ENCODE measurements around the gene EFHD2. TPM values are rescaled to one million over a fixed set of nuclear protein-coding genes. Genes with fewer than 3 reads are reported as not detected.
"Not testable (repeated sequence)": the region's sequence is repeated elsewhere in the genome, so short reads cannot be mapped to it uniquely, and the experiment has no call there.

EFHD2 gene
- total and polyA plus RNA-seq, 2 of the 8 experiments (the other 6 are each of a cell fraction or from before 2014, with no cell fraction given): 24.4 to 25.1 TPM

DNA sequence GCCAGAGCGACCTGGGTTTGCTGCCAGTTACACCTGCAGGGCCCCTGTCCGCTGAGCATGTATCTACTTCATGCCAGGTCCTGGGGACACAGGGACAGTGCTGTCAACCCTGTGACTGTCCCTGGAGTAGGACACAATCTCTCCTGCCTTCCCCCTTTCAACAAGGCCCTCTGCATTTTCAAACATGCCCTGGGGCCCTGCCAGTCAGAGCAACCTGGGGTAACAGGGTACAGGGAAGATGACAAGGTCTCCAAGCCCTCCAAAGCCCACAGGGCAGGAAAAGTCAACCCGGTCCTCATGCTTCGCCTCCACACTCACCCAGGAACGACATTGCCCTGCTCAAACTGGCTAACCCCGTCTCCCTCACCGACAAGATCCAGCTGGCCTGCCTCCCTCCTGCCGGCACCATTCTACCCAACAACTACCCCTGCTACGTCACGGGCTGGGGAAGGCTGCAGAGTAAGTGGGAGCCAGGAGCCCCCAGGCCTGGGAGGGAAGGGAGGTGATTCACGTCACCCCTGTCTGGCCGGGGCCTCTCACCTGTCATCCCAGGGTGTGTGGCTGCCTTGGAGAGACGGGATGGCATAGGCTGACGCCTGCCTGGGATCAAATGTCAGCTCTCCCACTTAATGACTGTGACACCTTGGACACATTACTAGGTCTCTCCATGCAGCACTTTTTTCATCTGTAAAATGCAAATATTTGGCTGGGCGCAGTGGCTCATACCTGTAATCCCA, 53.5 kb downstream of the EFHD2 start:
- H3K79me2 ChIP-seq (ENCODE audit: control insufficient read depth in 1 of 2, insufficient read depth in 2 of 2, low read length in 2 of 2); H2AK5ac ChIP-seq (ENCODE audit: low read depth, low read length); FAIRE-seq; H2BK120ac ChIP-seq (replicated peaks; ENCODE audit: low read depth, low read length); DNase-seq (ENCODE audit: low read depth in 1 of 2, low spot score in 2 of 2); H2BK12ac ChIP-seq (ENCODE audit: low read depth, low read length); H3K9ac ChIP-seq (replicated peaks in 1 of 4; ENCODE audit: extremely low read depth in 1 of 4, low read depth in 3 of 4, low read length in 3 of 4); H3K4me2 ChIP-seq (ENCODE audit: insufficient read depth in 1 of 2, low read depth in 2 of 2, low read length in 2 of 2); H3K23me2 ChIP-seq (ENCODE audit: low read depth, low read length); H3K4me3 ChIP-seq (ENCODE audit: extremely low read depth in 1 of 4, insufficient read depth in 2 of 4, low read depth in 3 of 4, low read length in 4 of 4); H3K27ac ChIP-seq (ENCODE audit: low read depth, low read length); H2BK5ac ChIP-seq (ENCODE audit: low read depth, low read length); H4K91ac ChIP-seq (replicated peaks; ENCODE audit: insufficient read length, low read length); H2AFZ ChIP-seq (ENCODE audit: low read length); H3K23ac ChIP-seq (ENCODE audit: insufficient read length); H3K18ac ChIP-seq (ENCODE audit: extremely low read depth, low read length); H3K36me3 ChIP-seq (ENCODE audit: control insufficient read depth in 2 of 4, insufficient read depth in 4 of 4, low read length in 3 of 4); H3K4me1 ChIP-seq (replicated peaks in 1 of 4; ENCODE audit: control insufficient read depth in 3 of 4, insufficient read depth in 4 of 4, low read length in 3 of 4); H3K27me3 ChIP-seq (replicated peaks in 1 of 4; ENCODE audit: control insufficient read depth in 3 of 4, extremely low read depth in 1 of 4, insufficient read depth in 3 of 4, low read length in 3 of 4); H3K14ac ChIP-seq (ENCODE audit: insufficient read length); H3K79me1 ChIP-seq (ENCODE audit: low read depth, low read length); H3K4ac ChIP-seq (replicated peaks; ENCODE audit: insufficient read length, low read depth, low read length); H4K5ac ChIP-seq (ENCODE audit: insufficient read length, low read depth, low read length); H3K56ac ChIP-seq (replicated peaks; ENCODE audit: insufficient read length, low read depth, low read length); H4K20me1 ChIP-seq (replicated peaks in 1 of 2; ENCODE audit: control insufficient read depth in 1 of 2, insufficient read depth in 2 of 2, low read length in 2 of 2); H3K9me3 ChIP-seq (ENCODE audit: insufficient read depth in 2 of 2, low read depth in 1 of 2, low read length in 1 of 2); H2BK20ac ChIP-seq (ENCODE audit: low read length); H2BK15ac ChIP-seq (ENCODE audit: low read length); POLR2A ChIA-PET (ENCODE audit: partially characterized antibody); H4K8ac ChIP-seq (ENCODE audit: extremely low read depth, insufficient read depth, low read length): not testable (repeated sequence)
- 82% methylated on average over 12 of the region's 15 CpGs; no CpG with 5 or more reads in 1 of the 2 experiments for WGBS, 2 experiments (ENCODE audit: extremely low coverage in 1 of 2, insufficient coverage in 1 of 2, insufficient read length in 1 of 2, insufficient replicate concordance in 2 of 2, low coverage in 1 of 2, low lambda C conversion rate in 2 of 2, missing lambda C conversion rate in 1 of 2)
- CTCF ChIA-PET (ENCODE audit: partially characterized antibody): interaction anchor here (0.5 kb wide), 1 partner anchor 282 kb away, joined by 3 read pairs; no protein-coding TSS in a partner anchor

DNA sequence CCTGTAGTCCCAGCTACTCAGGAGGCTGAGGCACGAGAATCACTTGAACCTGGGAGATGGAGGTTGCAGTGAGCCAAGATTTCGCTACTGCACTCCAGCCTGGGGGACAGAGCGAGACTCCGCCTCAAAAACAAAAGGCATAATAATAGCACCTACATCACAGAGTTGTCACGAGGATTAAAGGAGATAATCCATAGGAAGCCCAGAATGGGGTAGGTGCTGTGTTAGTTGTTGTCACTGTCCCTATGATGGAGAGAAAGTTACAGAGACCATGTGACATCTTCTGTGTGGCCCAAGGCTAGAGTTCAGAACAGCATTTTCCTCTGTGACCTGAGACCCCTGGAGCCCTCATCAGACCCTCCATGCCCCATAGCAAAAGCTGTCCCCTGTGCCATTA, 54.2 kb downstream of the EFHD2 start:
- H3K27ac ChIP-seq (ENCODE audit: low read depth, low read length); H2BK5ac ChIP-seq (ENCODE audit: low read depth, low read length); H3K4me2 ChIP-seq (ENCODE audit: insufficient read depth in 1 of 2, low read depth in 2 of 2, low read length in 2 of 2); H3K18ac ChIP-seq (ENCODE audit: extremely low read depth, low read length); H3K56ac ChIP-seq (replicated peaks; ENCODE audit: insufficient read length, low read depth, low read length); H3K23me2 ChIP-seq (ENCODE audit: low read depth, low read length); H4K20me1 ChIP-seq (replicated peaks in 1 of 2; ENCODE audit: control insufficient read depth in 1 of 2, insufficient read depth in 2 of 2, low read length in 2 of 2); H2AFZ ChIP-seq (ENCODE audit: low read length); H2BK20ac ChIP-seq (ENCODE audit: low read length); H4K5ac ChIP-seq (ENCODE audit: insufficient read length, low read depth, low read length); POLR2A ChIA-PET (ENCODE audit: partially characterized antibody); DNase-seq (ENCODE audit: low read depth in 1 of 2, low spot score in 2 of 2); H3K36me3 ChIP-seq (ENCODE audit: control insufficient read depth in 2 of 4, insufficient read depth in 4 of 4, low read length in 3 of 4); H2BK15ac ChIP-seq (ENCODE audit: low read length); H3K79me2 ChIP-seq (ENCODE audit: control insufficient read depth in 1 of 2, insufficient read depth in 2 of 2, low read length in 2 of 2); H2BK12ac ChIP-seq (ENCODE audit: low read depth, low read length); H3K27me3 ChIP-seq (replicated peaks in 1 of 4; ENCODE audit: control insufficient read depth in 3 of 4, extremely low read depth in 1 of 4, insufficient read depth in 3 of 4, low read length in 3 of 4); H3K4ac ChIP-seq (replicated peaks; ENCODE audit: insufficient read length, low read depth, low read length); H4K91ac ChIP-seq (replicated peaks; ENCODE audit: insufficient read length, low read length); FAIRE-seq; H3K9ac ChIP-seq (replicated peaks in 1 of 4; ENCODE audit: extremely low read depth in 1 of 4, low read depth in 3 of 4, low read length in 3 of 4); H4K8ac ChIP-seq (ENCODE audit: extremely low read depth, insufficient read depth, low read length); H3K4me3 ChIP-seq (ENCODE audit: extremely low read depth in 1 of 4, insufficient read depth in 2 of 4, low read depth in 3 of 4, low read length in 4 of 4); H2BK120ac ChIP-seq (replicated peaks; ENCODE audit: low read depth, low read length); H3K4me1 ChIP-seq (replicated peaks in 1 of 4; ENCODE audit: control insufficient read depth in 3 of 4, insufficient read depth in 4 of 4, low read length in 3 of 4); H3K9me3 ChIP-seq (ENCODE audit: insufficient read depth in 2 of 2, low read depth in 1 of 2, low read length in 1 of 2); H3K79me1 ChIP-seq (ENCODE audit: low read depth, low read length); H3K23ac ChIP-seq (ENCODE audit: insufficient read length); H3K14ac ChIP-seq (ENCODE audit: insufficient read length); CTCF ChIA-PET (ENCODE audit: partially characterized antibody); H2AK5ac ChIP-seq (ENCODE audit: low read depth, low read length): not testable (repeated sequence)
- WGBS, 2 experiments (ENCODE audit: extremely low coverage in 1 of 2, insufficient coverage in 1 of 2, insufficient read length in 1 of 2, insufficient replicate concordance in 2 of 2, low coverage in 1 of 2, low lambda C conversion rate in 2 of 2, missing lambda C conversion rate in 1 of 2): 88% methylated on average over 5 of the region's 5 CpGs; no CpG with 5 or more reads in 1 of the 2 experiments

Data from H1 (cell line).